Trophoblast cell (in vitro differentiated cells and primary cell): Measurements from ENCODE around the gene NPB.
A peak's percentile ranks its signal among the peaks of the same experiment; 100 is the strongest.

Experiments used
- DNase-seq, 2 donors: peaks; one replicate each; pipeline ENCODE4 v3.0.0-alpha.2; 2016
- H2AFZ ChIP-seq: 2 replicates; pipeline ENCODE4 v1.6.1; 2013; ENCODE audit warnings: low read length, moderate library complexity, mild to moderate bottlenecking; ENCODE audit not compliant: insufficient read depth, poor library complexity
- H2AK5ac ChIP-seq: 2 replicates; pipeline ENCODE4 v1.6.1; 2013; ENCODE audit warnings: mild to moderate bottlenecking, low read length
- H2BK120ac ChIP-seq: 2 replicates; pipeline ENCODE4 v1.6.1; 2013; ENCODE audit warnings: low read length, mild to moderate bottlenecking, moderate library complexity; ENCODE audit not compliant: insufficient read depth, poor library complexity
- H2BK12ac ChIP-seq: 2 replicates; pipeline ENCODE4 v1.6.1; 2013; ENCODE audit warnings: mild to moderate bottlenecking, low read length, moderate library complexity
- H2BK5ac ChIP-seq: 2 replicates; pipeline ENCODE4 v1.6.1; 2013; ENCODE audit warnings: low read length, low read depth, moderate library complexity, mild to moderate bottlenecking; ENCODE audit not compliant: poor library complexity
- H3K14ac ChIP-seq: 2 replicates; pipeline ENCODE4 v1.6.1; 2013; ENCODE audit warnings: mild to moderate bottlenecking, low read length
- H3K18ac ChIP-seq: 2 replicates; pipeline ENCODE4 v1.6.1; 2013; ENCODE audit warnings: mild to moderate bottlenecking, low read length
- H3K23ac ChIP-seq: 2 replicates; pipeline ENCODE4 v1.6.1; 2013; ENCODE audit warnings: low read length
- H3K27ac ChIP-seq: 2 replicates; pipeline ENCODE4 v1.5.1; 2013; ENCODE audit warnings: low read depth, mild to moderate bottlenecking, inconsistent platforms, low read length, moderate library complexity
- H3K27me3 ChIP-seq: 2 replicates; pipeline ENCODE4 v1.6.1; 2013; ENCODE audit warnings: inconsistent platforms, mild to moderate bottlenecking, low read length, moderate library complexity; ENCODE audit not compliant: insufficient read depth
- H3K36me3 ChIP-seq, 2 experiments: 1 replicate in 1 of 2; 2 replicates in 1 of 2; pipeline ENCODE4 v1.6.1; 2013; ENCODE audit warnings: low read length in 2 of 2, mild to moderate bottlenecking in 2 of 2, moderate library complexity in 1 of 2; ENCODE audit not compliant: insufficient read depth in 2 of 2, control insufficient read depth in 1 of 2
- H3K4ac ChIP-seq: 2 replicates; pipeline ENCODE4 v1.6.1; 2013; ENCODE audit warnings: low read depth, mild to moderate bottlenecking, low read length, moderate library complexity
- H3K4me1 ChIP-seq, 2 experiments: 1 replicate in 1 of 2; 2 replicates in 1 of 2; pipeline ENCODE4 v1.6.1; 2013; ENCODE audit warnings: low read length in 2 of 2, mild to moderate bottlenecking in 2 of 2, moderate library complexity in 1 of 2; ENCODE audit not compliant: insufficient read depth in 2 of 2, control insufficient read depth in 1 of 2
- H3K4me2 ChIP-seq: 2 replicates; pipeline ENCODE4 v1.6.1; 2013; ENCODE audit warnings: inconsistent platforms, mild to moderate bottlenecking, low read length, moderate library complexity
- H3K4me3 ChIP-seq: 2 replicates; pipeline ENCODE4 v1.5.1; 2013; ENCODE audit warnings: mild to moderate bottlenecking, low read depth, low read length, inconsistent platforms
- H3K79me1 ChIP-seq: one replicate; pipeline ENCODE4 v1.6.1; 2013; ENCODE audit warnings: low read length
- H3K79me2 ChIP-seq: 2 replicates; pipeline ENCODE4 v1.6.1; 2013; ENCODE audit warnings: low read length, mild to moderate bottlenecking; ENCODE audit not compliant: control insufficient read depth, insufficient read depth, poor library complexity
- H3K9ac ChIP-seq: 2 replicates; pipeline ENCODE4 v1.6.1; 2013; ENCODE audit warnings: mild to moderate bottlenecking, low read length
- H3K9me3 ChIP-seq: 2 replicates; pipeline ENCODE4 v1.6.1; 2013; ENCODE audit warnings: low read depth, mild to moderate bottlenecking, control low read depth, inconsistent platforms, low read length; ENCODE audit not compliant: insufficient read depth
- H4K12ac ChIP-seq: 2 replicates; pipeline ENCODE4 v1.6.1; 2013; ENCODE audit warnings: low read depth, mild to moderate bottlenecking, low read length, moderate library complexity
- H4K8ac ChIP-seq: 2 replicates; pipeline ENCODE4 v1.6.1; 2013; ENCODE audit warnings: low read depth, mild to moderate bottlenecking, low read length, moderate library complexity
- H4K91ac ChIP-seq: one replicate; pipeline ENCODE4 v1.6.1; 2013; ENCODE audit warnings: low read depth, mild to moderate bottlenecking, low read length, moderate library complexity
- WGBS: extraction: QIAGEN DNeasy Blood & Tissue Kit; methylation state at CpG from one replicate; pipeline ENCODE4 v1.1.7; 2013; ENCODE audit warnings: missing lambda C conversion rate; ENCODE audit not compliant: insufficient read length, insufficient coverage; ENCODE audit errors: extremely low coverage; 5-methylcytosine and 5-hydroxymethylcytosine counted together

Gene NPB

DNA sequence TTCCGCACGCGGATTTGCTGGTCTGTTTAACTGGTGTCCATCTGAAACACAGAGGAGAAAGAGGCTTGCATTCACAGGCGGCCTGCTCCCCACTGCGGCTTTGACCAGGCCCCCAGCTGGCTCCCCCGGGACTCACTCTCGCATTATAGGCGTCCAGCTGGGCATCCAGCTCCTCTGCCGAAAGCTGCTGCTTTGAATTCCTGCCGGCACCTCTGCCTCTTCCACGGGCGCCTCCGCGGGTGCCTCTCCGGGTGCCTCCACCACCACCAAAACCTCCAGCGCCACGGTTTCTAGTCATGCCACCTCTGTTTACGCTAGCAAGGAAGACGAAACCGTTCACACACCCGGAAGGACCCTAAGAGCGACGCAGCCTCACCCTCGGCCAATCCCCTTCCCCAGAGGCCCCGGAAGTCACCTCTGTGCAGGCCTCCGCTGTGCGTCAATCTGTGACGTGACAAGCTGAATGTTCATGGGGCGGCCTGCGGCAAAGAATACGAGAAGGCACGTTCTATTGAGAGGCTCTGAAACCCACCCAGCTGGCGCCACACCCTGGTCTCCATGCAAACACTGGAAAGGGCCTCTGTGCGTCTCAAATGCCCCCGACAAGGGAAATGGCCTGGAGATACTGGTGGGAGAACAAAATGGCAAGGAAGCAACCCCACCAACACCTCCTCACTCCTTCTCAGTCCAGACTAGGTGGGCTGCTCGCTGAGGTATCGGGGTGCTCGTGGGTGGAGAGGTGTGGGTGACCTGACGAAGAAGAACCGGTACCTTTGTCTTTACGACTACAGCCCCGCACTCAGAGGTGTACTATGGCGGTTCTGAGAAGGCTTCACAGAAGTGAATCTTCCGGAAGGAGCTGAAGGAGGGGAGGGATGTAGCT lies 13.7 kb upstream of the NPB start:
- Histone ChIP-seq H2BK12ac (no peak overlapping the region), H3K18ac (no peak overlapping the region), H3K36me3 (peaks cover 55 to 66% of the 10 kb centered on the region in 2 experiments), H2AK5ac (no peak overlapping the region), H3K4me2 (no peak overlapping the region), H3K79me2 (peaks cover 19% of the 10 kb centered on the region), H2BK120ac (no peak overlapping the region), H3K79me1 (peaks cover 10% of the 10 kb centered on the region), H3K27me3 (no peaks in the 10 kb centered on the region), H3K4me3 (no peak overlapping the region), H4K12ac (no peak overlapping the region), H3K23ac (no peak overlapping the region), H3K14ac (no peak overlapping the region), H4K8ac (no peak overlapping the region), H3K9me3 (peaks cover 4% of the 10 kb centered on the region), H3K9ac (no peak overlapping the region), H2AFZ (no peak overlapping the region), H4K91ac (no peak overlapping the region), H3K4me1 (peaks cover 4 to 5% of the 10 kb centered on the region in 2 experiments), H2BK5ac (no peak overlapping the region), H3K27ac (no peak overlapping the region), H3K4ac (peak overlapping the region; percentile 3)
- no peak for DNase-seq
- no CpG with 5 or more reads among the region's 44 CpGs for WGBS

DNA sequence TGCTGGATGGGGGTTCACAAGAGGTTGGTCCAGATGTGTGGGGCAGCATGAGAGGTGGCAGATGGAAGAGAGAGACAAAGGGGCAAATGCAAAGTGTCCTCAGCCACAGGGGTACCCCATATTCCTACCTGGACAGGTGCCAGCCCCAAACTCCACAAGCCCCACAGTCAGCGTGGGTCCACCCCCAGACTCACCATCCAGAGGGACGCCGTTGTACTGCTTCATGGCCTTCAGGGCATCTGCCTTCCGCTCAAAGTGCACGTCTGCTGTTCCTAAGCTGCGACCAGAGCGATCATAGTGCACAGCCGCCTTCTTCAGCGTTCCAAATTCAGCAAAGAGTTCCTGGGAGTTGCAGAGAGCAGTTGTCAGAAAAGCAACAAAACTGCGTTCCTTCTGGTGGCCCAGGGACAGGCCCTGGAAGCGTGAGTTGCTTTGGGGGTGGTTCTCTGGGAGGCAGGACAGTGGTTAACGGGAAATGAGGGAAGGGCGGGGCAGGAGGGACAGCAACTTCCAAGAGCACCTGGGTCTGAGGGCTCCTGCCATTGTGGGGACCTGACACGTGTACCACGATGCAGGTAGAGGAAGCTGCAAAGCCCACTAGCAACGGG lies 12.9 kb upstream of the NPB start:
- peaks cover 58 to 62% of the 10 kb centered on the region in 2 experiments for H3K36me3 ChIP-seq
- no peak overlapping the region for H2AFZ ChIP-seq
- H3K79me2 ChIP-seq = peaks cover 19% of the 10 kb centered on the region
- no peak overlapping the region for H2BK12ac ChIP-seq
- H2AK5ac ChIP-seq = no peak overlapping the region
- H3K4ac ChIP-seq = peak overlapping the region; percentile 6
- no peak overlapping the region for H4K91ac ChIP-seq
- H3K4me1 ChIP-seq = peaks cover 4 to 5% of the 10 kb centered on the region in 2 experiments
- no peak overlapping the region for H2BK120ac ChIP-seq
- no peak overlapping the region for H3K9ac ChIP-seq
- WGBS = no CpG with 5 or more reads among the region's 16 CpGs
- no peak overlapping the region for H3K4me3 ChIP-seq
- no peak overlapping the region for H3K14ac ChIP-seq
- H3K27ac ChIP-seq = no peak overlapping the region
- no peak overlapping the region for H4K8ac ChIP-seq
- peaks cover 4% of the 10 kb centered on the region for H3K9me3 ChIP-seq
- no peak overlapping the region for H3K4me2 ChIP-seq
- H3K79me1 ChIP-seq = peaks cover 10% of the 10 kb centered on the region
- no peak overlapping the region for H4K12ac ChIP-seq
- no peak for DNase-seq
- no peak overlapping the region for H3K18ac ChIP-seq
- H3K23ac ChIP-seq = no peak overlapping the region
- H2BK5ac ChIP-seq = no peak overlapping the region
- no peaks in the 10 kb centered on the region for H3K27me3 ChIP-seq

DNA sequence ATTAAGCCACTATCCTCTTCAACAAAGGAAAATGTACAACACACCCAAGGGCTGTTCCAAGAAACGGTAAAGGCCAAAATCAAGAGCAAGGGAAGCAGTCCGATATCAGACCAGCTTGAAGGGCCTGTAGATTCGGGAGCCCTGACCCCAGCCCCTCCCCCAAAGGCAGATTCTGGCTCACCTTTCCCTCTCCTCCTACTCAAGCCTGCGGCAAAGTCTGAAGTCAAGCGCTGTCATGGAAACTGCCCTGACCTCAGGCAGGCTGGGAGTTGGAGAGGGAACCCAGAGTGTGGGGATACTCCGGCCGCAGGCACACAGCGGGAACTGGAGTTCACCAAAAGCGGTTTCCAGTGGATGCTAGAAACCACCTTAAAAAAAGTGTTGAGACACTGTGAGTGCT lies 12.4 kb upstream of the NPB start:
- DNase-seq = no peak
- Histone ChIP-seq H3K18ac (no peak overlapping the region), H2AK5ac (no peak overlapping the region), H3K27me3 (no peaks in the 10 kb centered on the region), H4K12ac (no peak overlapping the region), H3K9me3 (peaks cover 6% of the 10 kb centered on the region), H3K9ac (no peak overlapping the region), H3K14ac (no peak overlapping the region), H3K79me1 (peaks cover 10% of the 10 kb centered on the region), H3K4ac (peak overlapping the region; percentile 100), H3K27ac (no peak overlapping the region), H4K8ac (no peak overlapping the region), H2AFZ (no peak overlapping the region), H3K4me1 (peaks cover 4 to 5% of the 10 kb centered on the region in 2 experiments), H2BK120ac (no peak overlapping the region), H4K91ac (no peak overlapping the region), H3K36me3 (peaks cover 57 to 61% of the 10 kb centered on the region in 2 experiments), H2BK5ac (no peak overlapping the region), H3K4me3 (no peak overlapping the region), H2BK12ac (no peak overlapping the region), H3K23ac (no peak overlapping the region), H3K79me2 (peaks cover 19% of the 10 kb centered on the region), H3K4me2 (peak overlapping the region; percentile 1)
- no CpG with 5 or more reads among the region's 9 CpGs for WGBS

DNA sequence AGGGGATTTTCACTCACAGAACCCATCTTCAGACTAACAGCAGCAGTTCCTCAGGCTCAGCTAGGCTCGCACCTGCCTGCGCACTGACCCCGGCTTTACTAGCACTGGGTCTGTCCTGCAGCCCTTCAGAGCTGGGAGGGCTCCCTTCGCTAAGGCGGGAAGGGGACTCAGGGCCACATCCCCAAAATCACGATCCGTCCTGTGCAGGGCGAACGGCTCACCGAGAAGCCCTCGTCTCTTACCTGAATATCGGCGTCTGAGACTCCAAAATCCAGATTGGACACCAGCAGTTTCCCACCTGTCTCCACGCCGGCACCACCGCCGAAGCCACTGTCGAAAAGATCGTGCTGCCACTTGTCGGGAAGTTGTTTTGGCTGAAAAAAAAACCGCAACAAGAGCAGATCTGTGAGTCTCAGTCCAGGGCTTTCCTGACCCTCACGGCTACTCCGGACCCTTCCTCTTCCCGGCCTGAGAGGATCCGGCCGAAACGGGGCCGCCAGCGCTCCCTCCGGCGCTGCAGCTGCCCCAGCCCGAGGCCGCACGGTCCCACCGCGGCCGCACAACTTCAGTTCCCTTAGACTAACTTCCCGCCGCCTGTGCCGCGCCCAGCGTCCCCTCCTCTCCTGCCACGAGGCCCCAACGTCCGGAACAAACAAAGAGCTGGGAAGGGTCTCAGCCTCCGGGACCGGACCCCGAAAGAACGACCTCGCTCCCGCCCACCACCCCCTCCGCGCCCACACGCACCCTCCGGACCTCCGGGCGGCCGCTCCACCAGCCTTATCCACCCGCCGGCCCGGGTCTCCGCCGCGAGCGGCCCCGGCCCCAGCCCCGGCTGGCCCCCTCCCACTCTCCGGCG lies 11.4 kb upstream of the NPB start:
- peaks cover 10% of the 10 kb centered on the region for H3K79me1 ChIP-seq
- peak overlapping the region; percentile 55 for H3K27ac ChIP-seq
- H4K12ac ChIP-seq = peak overlapping the region; percentile 57
- H3K4me3 ChIP-seq = peak overlapping the region; percentile 95
- peaks cover 6% of the 10 kb centered on the region for H3K9me3 ChIP-seq
- peak overlapping the region; percentile 95 for H3K14ac ChIP-seq
- no peak overlapping the region for H2BK12ac ChIP-seq
- peak overlapping the region; percentile 61 for H3K4me2 ChIP-seq
- peak overlapping the region; percentile 44 for H2BK120ac ChIP-seq
- no CpG with 5 or more reads among the region's 69 CpGs for WGBS
- no peak overlapping the region for H3K23ac ChIP-seq
- H3K4me1 ChIP-seq = peaks cover 4 to 5% of the 10 kb centered on the region in 2 experiments
- H2BK5ac ChIP-seq = peak overlapping the region; percentile 75
- H3K9ac ChIP-seq = peak overlapping the region; percentile 95
- H4K8ac ChIP-seq = peak overlapping the region; percentile 56
- H2AK5ac ChIP-seq = peak overlapping the region; percentile 99
- peak overlapping the region; percentile 46 for H3K18ac ChIP-seq
- H3K79me2 ChIP-seq = peaks cover 19% of the 10 kb centered on the region
- peak overlapping the region; percentile 61 for H2AFZ ChIP-seq
- peak in 1 of 2 donors; percentile 21 for DNase-seq
- H3K27me3 ChIP-seq = no peaks in the 10 kb centered on the region
- peak overlapping the region; percentile 64 for H4K91ac ChIP-seq
- peak overlapping the region; percentile 100 for H3K4ac ChIP-seq
- H3K36me3 ChIP-seq = peaks cover 58% of the 10 kb centered on the region in 2 experiments
